ENCODE results near the gene HSPA4L.

DNA sequence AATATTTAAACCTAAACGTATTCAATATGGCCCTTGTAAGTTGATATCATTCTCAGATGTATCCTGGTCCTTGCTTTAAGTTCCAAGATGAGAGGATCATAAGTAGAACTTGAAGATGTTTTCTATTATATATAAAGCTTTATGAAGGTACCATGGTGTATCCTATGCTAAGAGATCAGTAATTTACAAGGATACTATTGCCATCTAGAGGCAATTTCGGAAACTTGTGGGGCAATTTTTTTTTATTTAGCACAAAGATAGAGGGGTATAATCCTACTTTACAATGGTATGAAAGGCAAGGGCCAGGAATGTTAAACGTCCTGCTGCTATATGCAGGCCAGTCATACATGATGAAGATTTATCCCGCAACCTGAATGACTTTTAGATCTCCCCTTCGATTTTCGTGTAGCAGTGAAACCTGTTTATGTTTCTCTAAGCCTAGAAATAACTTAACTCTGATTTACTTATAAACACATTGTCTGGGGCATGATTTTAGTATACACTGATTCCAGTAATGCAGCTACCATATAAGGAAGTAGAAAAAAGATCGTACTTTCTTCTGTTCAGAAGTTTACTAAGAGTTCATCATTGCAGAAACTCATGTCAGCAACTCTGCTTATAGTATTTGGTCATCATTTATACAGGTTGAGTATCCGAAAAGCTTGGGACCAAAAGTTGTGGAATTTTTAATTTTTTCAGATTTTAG is 49.3 kb upstream of the HSPA4L start:
- TF ChIP-seq CTCF (IDR thresholded peaks at IDR 0.05; ENCODE audit: insufficient read depth, low read length, poor library complexity, severe bottlenecking) (peak; percentile 16), EZH2phosphoT487 (conservative IDR thresholded peaks at IDR 0.05; ENCODE audit: low read length) (no peak)
